ENCODE data around the gene TMEM270. TPM values are rescaled to one million over a fixed set of nuclear protein-coding genes. Genes with fewer than 3 reads are reported as not detected.

The TMEM270 gene
- total and polyA plus RNA-seq, 5 donors from 2014 or later, result 0.34 TPM; not detected in 4

- Mint-ChIP-seq H3K4me3 (no peak overlapping the region), H3K36me3 (no peaks in the 10 kb centered on the region), H3K9me3 (peaks cover 0 to 2% (median 0%) of the 10 kb centered on the region in 7 donors), H3K4me1 (no peaks in the 10 kb centered on the region), H3K27me3 (peaks cover 4% of the 10 kb centered on the region), H3K27ac (no peak overlapping the region)
- H3K4me3 ChIP-seq (ENCODE audit: low read depth, low read length), result no peak overlapping the region
- DNase-seq (no peak), ATAC-seq (ENCODE audit: low read depth in 2 of 2) (no peak)
- H3K9me3 ChIP-seq (ENCODE audit: control insufficient read depth in 2 of 2, low read length in 2 of 2), result no peaks in the 10 kb centered on the region
- no peak overlapping the region for H3K27ac ChIP-seq (ENCODE audit: insufficient read depth, low read length, poor library complexity, severe bottlenecking)
- no peaks in the 10 kb centered on the region for H3K36me3 ChIP-seq (ENCODE audit: control insufficient read depth, insufficient read depth, low read length)
- no peaks in the 10 kb centered on the region for H3K4me1 ChIP-seq (ENCODE audit: control insufficient read depth, insufficient read depth, low read length, poor library complexity, severe bottlenecking)
- H3K27me3 ChIP-seq (ENCODE audit: control insufficient read depth, insufficient read depth, low read length), result no peaks in the 10 kb centered on the region
These were observed 5.4 kb downstream of the TMEM270 start for GRCh38 chr7:73866446-73866767.

GRCh38 chr7:73869011-73869798, 8.2 kb downstream of the TMEM270 start:
- Mint-ChIP-seq H3K36me3 (no peaks in the 10 kb centered on the region), H3K4me3 (no peak overlapping the region), H3K27me3 (no peaks in the 10 kb centered on the region), H3K27ac (no peak overlapping the region), H3K4me1 (no peaks in the 10 kb centered on the region), H3K9me3 (peaks cover 0 to 2% (median 0%) of the 10 kb centered on the region in 7 donors)
- no peak for ATAC-seq (ENCODE audit: low read depth in 2 of 2)
- no peaks in the 10 kb centered on the region for H3K27me3 ChIP-seq (ENCODE audit: control insufficient read depth, insufficient read depth, low read length)
- no peaks in the 10 kb centered on the region for H3K9me3 ChIP-seq (ENCODE audit: control insufficient read depth in 2 of 2, low read length in 2 of 2)
- no peak overlapping the region for H3K4me3 ChIP-seq (ENCODE audit: low read depth, low read length)
- no peaks in the 10 kb centered on the region for H3K4me1 ChIP-seq (ENCODE audit: control insufficient read depth, insufficient read depth, low read length, poor library complexity, severe bottlenecking)
- H3K27ac ChIP-seq (ENCODE audit: insufficient read depth, low read length, poor library complexity, severe bottlenecking), result no peak overlapping the region
- H3K36me3 ChIP-seq (ENCODE audit: control insufficient read depth, insufficient read depth, low read length), result no peaks in the 10 kb centered on the region
- DNase-seq, result no peak

GRCh38 chr7:73870041-73870492, 9.1 kb downstream of the TMEM270 start:
- ATAC-seq (ENCODE audit: low read depth in 2 of 2) (no peak), DNase-seq (no peak)
- Histone ChIP-seq H3K4me1 (ENCODE audit: control insufficient read depth, insufficient read depth, low read length, poor library complexity, severe bottlenecking) (no peaks in the 10 kb centered on the region), H3K27ac (ENCODE audit: insufficient read depth, low read length, poor library complexity, severe bottlenecking) (no peak overlapping the region), H3K36me3 (ENCODE audit: control insufficient read depth, insufficient read depth, low read length) (no peaks in the 10 kb centered on the region), H3K27me3 (ENCODE audit: control insufficient read depth, insufficient read depth, low read length) (no peaks in the 10 kb centered on the region), H3K9me3 (ENCODE audit: control insufficient read depth in 2 of 2, low read length in 2 of 2) (no peaks in the 10 kb centered on the region), H3K4me3 (ENCODE audit: low read depth, low read length) (no peak overlapping the region)
- Mint-ChIP-seq H3K4me3 (no peak overlapping the region), H3K27ac (no peak overlapping the region), H3K27me3 (no peaks in the 10 kb centered on the region), H3K4me1 (no peaks in the 10 kb centered on the region), H3K36me3 (no peaks in the 10 kb centered on the region), H3K9me3 (peaks cover 0 to 2% (median 0%) of the 10 kb centered on the region in 7 donors)

GRCh38 chr7:73871163-73872011, 10.4 kb downstream of the TMEM270 start:
- no peak overlapping the region for H3K27ac Mint-ChIP-seq
- H3K27ac ChIP-seq (ENCODE audit: insufficient read depth, low read length, poor library complexity, severe bottlenecking), result no peak overlapping the region
- no peaks in the 10 kb centered on the region for H3K36me3 ChIP-seq (ENCODE audit: control insufficient read depth, insufficient read depth, low read length)
- ATAC-seq (ENCODE audit: low read depth in 2 of 2) (no peak), DNase-seq (no peak)
- no peaks in the 10 kb centered on the region for H3K4me1 ChIP-seq (ENCODE audit: control insufficient read depth, insufficient read depth, low read length, poor library complexity, severe bottlenecking)
- no peaks in the 10 kb centered on the region for H3K27me3 Mint-ChIP-seq
- no peak overlapping the region for H3K4me3 ChIP-seq (ENCODE audit: low read depth, low read length)
- no peak overlapping the region for H3K4me3 Mint-ChIP-seq
- peaks cover 0 to 2% (median 0%) of the 10 kb centered on the region in 7 donors for H3K9me3 Mint-ChIP-seq
- no peaks in the 10 kb centered on the region for H3K36me3 Mint-ChIP-seq
- no peaks in the 10 kb centered on the region for H3K4me1 Mint-ChIP-seq
- no peaks in the 10 kb centered on the region for H3K27me3 ChIP-seq (ENCODE audit: control insufficient read depth, insufficient read depth, low read length)
- H3K9me3 ChIP-seq (ENCODE audit: control insufficient read depth in 2 of 2, low read length in 2 of 2), result no peaks in the 10 kb centered on the region

- no peak overlapping the region for H3K4me3 Mint-ChIP-seq
- no peak overlapping the region for H3K4me3 ChIP-seq (ENCODE audit: low read depth, low read length)
- H3K36me3 Mint-ChIP-seq, result no peaks in the 10 kb centered on the region
- no peaks in the 10 kb centered on the region for H3K4me1 ChIP-seq (ENCODE audit: control insufficient read depth, insufficient read depth, low read length, poor library complexity, severe bottlenecking)
- no peaks in the 10 kb centered on the region for H3K9me3 Mint-ChIP-seq
- no peaks in the 10 kb centered on the region for H3K4me1 Mint-ChIP-seq
- no peak for DNase-seq
- no peak overlapping the region for H3K27ac ChIP-seq (ENCODE audit: insufficient read depth, low read length, poor library complexity, severe bottlenecking)
- no peak for ATAC-seq (ENCODE audit: low read depth in 2 of 2)
- no peaks in the 10 kb centered on the region for H3K9me3 ChIP-seq (ENCODE audit: control insufficient read depth in 2 of 2, low read length in 2 of 2)
- peak overlapping the region in 1 of 3 donors; percentile 42 for H3K27ac Mint-ChIP-seq
- no peaks in the 10 kb centered on the region for H3K36me3 ChIP-seq (ENCODE audit: control insufficient read depth, insufficient read depth, low read length)
- H3K27me3 ChIP-seq (ENCODE audit: control insufficient read depth, insufficient read depth, low read length), result no peaks in the 10 kb centered on the region
- H3K27me3 Mint-ChIP-seq, result no peaks in the 10 kb centered on the region
These were observed 11.3 kb downstream of the TMEM270 start for GRCh38 chr7:73872056-73872908.

GRCh38 chr7:73876361-73876760, 15.4 kb downstream of the TMEM270 start:
- H3K27me3 Mint-ChIP-seq, result peaks cover 6% of the 10 kb centered on the region
- no peaks in the 10 kb centered on the region for H3K4me1 ChIP-seq (ENCODE audit: control insufficient read depth, insufficient read depth, low read length, poor library complexity, severe bottlenecking)
- DNase-seq (no peak), ATAC-seq (ENCODE audit: low read depth in 2 of 2) (no peak)
- H3K9me3 ChIP-seq (ENCODE audit: control insufficient read depth in 2 of 2, low read length in 2 of 2), result no peaks in the 10 kb centered on the region
- no peak overlapping the region for H3K4me3 Mint-ChIP-seq
- no peaks in the 10 kb centered on the region for H3K36me3 Mint-ChIP-seq
- no peak overlapping the region for H3K4me3 ChIP-seq (ENCODE audit: low read depth, low read length)
- H3K27me3 ChIP-seq (ENCODE audit: control insufficient read depth, insufficient read depth, low read length), result no peaks in the 10 kb centered on the region
- no peak overlapping the region for H3K27ac Mint-ChIP-seq
- H3K27ac ChIP-seq (ENCODE audit: insufficient read depth, low read length, poor library complexity, severe bottlenecking), result no peak overlapping the region
- H3K4me1 Mint-ChIP-seq, result no peaks in the 10 kb centered on the region
- no peaks in the 10 kb centered on the region for H3K36me3 ChIP-seq (ENCODE audit: control insufficient read depth, insufficient read depth, low read length)
- H3K9me3 Mint-ChIP-seq, result no peaks in the 10 kb centered on the region

GRCh38 chr7:73876973-73877372, 16.0 kb downstream of the TMEM270 start:
- Histone ChIP-seq H3K4me1 (ENCODE audit: control insufficient read depth, insufficient read depth, low read length, poor library complexity, severe bottlenecking) (no peaks in the 10 kb centered on the region), H3K4me3 (ENCODE audit: low read depth, low read length) (no peak overlapping the region), H3K27me3 (ENCODE audit: control insufficient read depth, insufficient read depth, low read length) (no peaks in the 10 kb centered on the region), H3K36me3 (ENCODE audit: control insufficient read depth, insufficient read depth, low read length) (no peaks in the 10 kb centered on the region), H3K27ac (ENCODE audit: insufficient read depth, low read length, poor library complexity, severe bottlenecking) (no peak overlapping the region), H3K9me3 (ENCODE audit: control insufficient read depth in 2 of 2, low read length in 2 of 2) (no peaks in the 10 kb centered on the region)
- H3K27me3 Mint-ChIP-seq, result peaks cover 6% of the 10 kb centered on the region
- H3K9me3 Mint-ChIP-seq, result no peaks in the 10 kb centered on the region
- ATAC-seq (ENCODE audit: low read depth in 2 of 2), result no peak
- H3K36me3 Mint-ChIP-seq, result no peaks in the 10 kb centered on the region
- DNase-seq, result no peak
- no peak overlapping the region for H3K27ac Mint-ChIP-seq
- H3K4me1 Mint-ChIP-seq, result no peaks in the 10 kb centered on the region
- H3K4me3 Mint-ChIP-seq, result no peak overlapping the region
